ENCODE measurements around the gene LPP. TPM values are rescaled to one million over a fixed set of nuclear protein-coding genes. Genes with fewer than 3 reads are reported as not detected.

Gene LPP
- total RNA-seq, 1 donor from 2014 or later: 218 TPM

- Histone ChIP-seq H3K4me3 (ENCODE audit: low read depth, low read length) (no peak overlapping the region), H3K36me3 (ENCODE audit: control insufficient read depth, insufficient read depth, low read length) (no peaks in the 10 kb centered on the region), H3K27me3 (ENCODE audit: control insufficient read depth, insufficient read depth, low read length) (no peaks in the 10 kb centered on the region)
- no peak for DNase-seq (ENCODE audit: low read depth)
- no peak for TF ChIP-seq CTCF (IDR thresholded peaks at IDR 0.05; ENCODE audit: insufficient read depth, low read length, poor library complexity, severe bottlenecking)
These were observed 700.2 kb downstream of the LPP start for GRCh38 chr3:188853856-188854771.

GRCh38 chr3:188854772-188855149 lies 700.8 kb downstream of the LPP start:
- no peak for DNase-seq (ENCODE audit: low read depth)

GRCh38 chr3:188855675-188856074 lies 701.7 kb downstream of the LPP start:
- no peak overlapping the region for H3K4me3 ChIP-seq (ENCODE audit: low read depth, low read length)
- no peaks in the 10 kb centered on the region for H3K27me3 ChIP-seq (ENCODE audit: control insufficient read depth, insufficient read depth, low read length)
- TF ChIP-seq CTCF (IDR thresholded peaks at IDR 0.05; ENCODE audit: insufficient read depth, low read length, poor library complexity, severe bottlenecking): no peak
- H3K36me3 ChIP-seq (ENCODE audit: control insufficient read depth, insufficient read depth, low read length): no peaks in the 10 kb centered on the region
- no peak for DNase-seq (ENCODE audit: low read depth)

More at GRCh38 chr3:188854772-188855149, 700.8 kb downstream of the LPP start:
- H3K27me3 ChIP-seq (ENCODE audit: control insufficient read depth, insufficient read depth, low read length): no peaks in the 10 kb centered on the region
- H3K36me3 ChIP-seq (ENCODE audit: control insufficient read depth, insufficient read depth, low read length): no peaks in the 10 kb centered on the region
- no peak overlapping the region for H3K4me3 ChIP-seq (ENCODE audit: low read depth, low read length)
- no peak for TF ChIP-seq CTCF (IDR thresholded peaks at IDR 0.05; ENCODE audit: insufficient read depth, low read length, poor library complexity, severe bottlenecking)

GRCh38 chr3:188860147-188860546 lies 706.2 kb downstream of the LPP start:
- Histone ChIP-seq H3K27me3 (ENCODE audit: control insufficient read depth, insufficient read depth, low read length) (no peaks in the 10 kb centered on the region), H3K36me3 (ENCODE audit: control insufficient read depth, insufficient read depth, low read length) (no peaks in the 10 kb centered on the region), H3K4me3 (ENCODE audit: low read depth, low read length) (no peak overlapping the region)
- DNase-seq (ENCODE audit: low read depth): no peak
- TF ChIP-seq CTCF (IDR thresholded peaks at IDR 0.05; ENCODE audit: insufficient read depth, low read length, poor library complexity, severe bottlenecking): no peak

- H3K4me3 ChIP-seq (ENCODE audit: low read depth, low read length): no peak overlapping the region
- DNase-seq (ENCODE audit: low read depth): peak; percentile 26
- H3K27me3 ChIP-seq (ENCODE audit: control insufficient read depth, insufficient read depth, low read length): no peaks in the 10 kb centered on the region
- TF ChIP-seq CTCF (IDR thresholded peaks at IDR 0.05; ENCODE audit: insufficient read depth, low read length, poor library complexity, severe bottlenecking): no peak
- no peaks in the 10 kb centered on the region for H3K36me3 ChIP-seq (ENCODE audit: control insufficient read depth, insufficient read depth, low read length)
These were observed 708.1 kb downstream of the LPP start for GRCh38 chr3:188861842-188862744.

Measured in kidney epithelial cell (primary cell).